GM19240 (cell line): ENCODE data around the gene RAB31.

ENCODE experiments used
- DNase-seq: peaks from one replicate; pipeline ENCODE4 v3.0.0; 2011; ENCODE audit warnings: low spot score; ENCODE audit not compliant: insufficient read length

The RAB31 gene

DNA sequence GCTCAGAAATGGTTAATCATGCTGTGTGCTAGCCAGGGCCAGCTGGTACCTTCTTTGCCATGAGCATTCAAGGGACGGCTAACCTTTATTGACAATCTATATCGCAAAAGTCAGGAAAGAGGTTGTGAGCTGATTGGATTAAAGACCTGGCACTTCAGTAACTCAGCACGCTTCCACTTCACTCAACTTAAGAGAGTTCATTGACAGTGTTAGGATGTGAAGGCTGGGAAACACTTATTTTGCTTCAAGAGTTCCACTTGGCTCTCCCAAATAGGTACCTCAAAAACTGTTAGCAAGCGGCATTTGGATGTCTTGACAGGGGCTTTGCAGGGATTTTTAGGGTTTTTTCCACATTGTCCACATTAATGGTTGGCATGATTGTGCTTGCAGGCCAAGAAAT lies 152.6 kb downstream of the RAB31 start:
- DNase-seq, result no peak

GRCh38 chr18:9861157-9861556 lies 153.1 kb downstream of the RAB31 start:
- DNase-seq, result no peak

GRCh38 chr18:9861933-9862332 lies 153.8 kb downstream of the RAB31 start:
- DNase-seq, result no peak

GRCh38 chr18:9862686-9863085 lies 154.6 kb downstream of the RAB31 start:
- DNase-seq, result no peak

GRCh38 chr18:9863282-9863681 lies 155.2 kb downstream of the RAB31 start:
- DNase-seq, result no peak

- DNase-seq, result no peak
These were observed 157.8 kb downstream of the RAB31 start for GRCh38 chr18:9865764-9866490.

GRCh38 chr18:9866627-9867026 lies 158.5 kb downstream of the RAB31 start:
- no peak for DNase-seq

GRCh38 chr18:9867071-9867594 lies 159.0 kb downstream of the RAB31 start:
- no peak for DNase-seq

- no peak for DNase-seq
These were observed 161.0 kb downstream of the RAB31 start for GRCh38 chr18:9868857-9869714.

- no peak for DNase-seq
These were observed 161.8 kb downstream of the RAB31 start for GRCh38 chr18:9869715-9870430.

- DNase-seq, result no peak
These were observed 162.4 kb downstream of the RAB31 start for GRCh38 chr18:9870431-9871008.

DNA sequence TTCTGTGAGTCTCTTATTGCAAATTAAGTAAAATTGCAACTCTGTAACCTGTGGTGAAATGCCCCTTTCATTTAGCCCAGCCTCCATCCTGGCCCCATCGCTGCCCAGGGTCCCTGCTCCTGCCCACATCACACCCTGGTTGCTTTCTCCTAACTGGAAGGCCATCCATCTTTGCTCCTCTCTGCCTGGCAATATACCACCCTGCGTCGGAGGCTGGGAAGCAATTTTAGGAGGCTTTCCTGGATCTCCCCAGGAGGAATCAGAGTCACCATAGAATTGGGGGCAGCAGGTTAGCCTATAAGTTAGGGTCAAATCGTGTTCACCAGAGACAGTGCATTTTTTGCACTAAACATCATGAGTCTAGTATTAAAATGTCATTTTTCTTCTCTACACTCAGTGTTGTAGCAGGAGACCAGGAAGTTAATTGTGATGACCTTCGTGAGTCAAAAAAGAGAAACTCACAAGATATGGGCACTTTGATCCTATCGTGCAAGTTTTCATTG lies 163.2 kb downstream of the RAB31 start:
- no peak for DNase-seq

- DNase-seq, result no peak
These were observed 164.7 kb downstream of the RAB31 start for GRCh38 chr18:9872823-9873222.

GRCh38 chr18:9874728-9875127 lies 166.6 kb downstream of the RAB31 start:
- DNase-seq, result no peak

- DNase-seq, result no peak
These were observed 168.2 kb downstream of the RAB31 start for GRCh38 chr18:9876212-9876866.

GRCh38 chr18:9876867-9877654 lies 169.0 kb downstream of the RAB31 start:
- no peak for DNase-seq

DNA sequence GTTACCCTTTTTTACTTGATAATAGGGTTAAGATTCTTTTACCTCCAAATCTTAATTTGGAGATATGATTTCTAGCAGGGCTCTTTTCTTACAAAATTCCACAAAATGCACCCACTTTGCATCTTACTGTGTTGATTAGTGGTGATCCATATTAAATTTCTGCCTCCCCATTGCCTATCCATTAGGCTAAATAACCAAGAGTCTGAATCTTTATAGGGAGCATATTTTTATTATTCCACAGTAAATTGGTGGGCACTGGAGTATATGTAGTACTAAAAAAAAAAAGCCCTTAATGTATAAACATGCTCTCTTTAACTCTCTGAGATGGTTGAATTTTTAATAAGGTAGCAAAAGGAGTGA lies 169.5 kb downstream of the RAB31 start:
- DNase-seq, result no peak

DNA sequence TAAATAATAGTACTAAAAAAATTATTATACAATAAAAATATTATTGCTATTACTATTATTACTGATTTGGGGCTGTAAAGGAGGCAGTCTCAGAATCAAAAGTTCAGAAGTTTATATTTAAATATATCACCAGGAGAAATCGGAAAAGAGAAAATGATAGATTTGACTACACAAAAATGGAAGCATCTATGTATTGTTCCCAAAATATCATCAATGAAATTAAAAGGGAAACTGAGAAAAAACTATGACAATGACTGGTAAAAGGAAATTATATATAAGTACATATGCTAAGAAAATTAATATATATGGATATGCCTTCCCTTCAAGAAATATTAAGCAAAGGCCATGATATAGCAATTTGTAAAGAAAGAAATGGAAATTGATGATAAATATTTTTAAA lies 170.0 kb downstream of the RAB31 start:
- DNase-seq, result no peak

DNA sequence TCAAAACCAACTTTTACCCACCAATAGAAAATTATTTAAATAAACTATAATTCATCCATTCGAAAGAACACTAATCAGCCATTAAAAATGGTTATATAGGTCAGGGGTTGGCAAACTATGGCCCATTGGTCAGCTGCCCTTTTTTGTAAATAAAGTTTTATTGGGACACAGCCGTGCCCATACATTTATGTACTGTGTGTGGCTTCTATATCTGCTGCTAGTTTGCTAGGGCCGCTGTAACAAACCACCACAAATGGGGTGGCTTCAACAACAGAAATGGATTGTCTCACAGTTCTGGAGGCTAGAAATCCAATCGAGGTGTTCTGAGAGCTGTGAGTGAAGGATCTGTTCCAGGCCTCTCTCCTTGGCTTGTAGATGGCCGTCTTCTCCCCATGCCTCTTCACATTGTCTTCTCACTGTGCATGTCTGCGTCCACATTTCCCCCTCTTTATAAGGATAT lies 170.7 kb downstream of the RAB31 start:
- no peak for DNase-seq

DNA sequence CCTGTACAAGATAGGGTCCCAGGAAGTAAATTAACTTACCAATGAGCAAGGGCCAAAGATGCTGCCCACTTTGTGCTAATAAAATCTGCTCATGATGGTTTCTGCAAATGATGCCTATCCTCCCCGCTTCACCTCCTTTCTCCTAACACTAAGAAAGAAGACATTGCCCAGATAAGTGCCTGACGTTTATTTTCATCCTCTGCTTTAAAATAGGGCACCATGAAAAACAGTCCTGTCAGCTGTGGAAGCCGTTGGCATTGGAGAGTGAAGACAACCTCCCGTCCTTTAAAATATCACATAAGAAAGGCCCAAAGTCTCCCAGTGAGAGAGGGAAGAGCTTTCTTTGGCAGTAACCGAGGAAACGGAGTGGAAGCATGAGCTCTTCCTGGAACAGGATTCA lies 176.0 kb downstream of the RAB31 start:
- no peak for DNase-seq
